K562 (cell line): Measurements from ENCODE around the gene NR3C1. TPM values are rescaled to one million over a fixed set of nuclear protein-coding genes. Genes with fewer than 3 reads are reported as not detected.

Experiments
- DMBX1 ChIP-seq: fragments of 250-450 bp; sonication (Bioruptor Pico); IDR thresholded peaks from 2 replicates; pipeline ENCODE4 v1.8.0; 2022; ENCODE audit warnings: inconsistent platforms, mild to moderate bottlenecking, moderate library complexity, borderline replicate concordance
- MAZ ChIP-seq, 2 experiments: fragments of 450-650 bp in 1 of 2; sonication (generic) in 1 of 2; formaldehyde crosslinking; IDR thresholded peaks in 1 of 2; conservative IDR thresholded peaks in 1 of 2; 2 replicates each; pipeline versions ENCODE4 v1.4.0 to v1.5.0; 2020; ENCODE audit warnings: mild to moderate bottlenecking in 1 of 2, missing genetic modification reagents in 1 of 2
- MIER1 ChIP-seq: fragments of 450-650 bp; IDR thresholded peaks from 2 replicates; pipeline ENCODE4 v1.6.1; 2016; ENCODE audit warnings: antibody characterized with exemption, mild to moderate bottlenecking, low read depth
- NCOA1 ChIP-seq: fragments of 450-650 bp; IDR thresholded peaks from 2 replicates; pipeline ENCODE4 v1.6.1; 2016; ENCODE audit warnings: low read depth
- NR1H2 ChIP-seq: sonication (generic); formaldehyde crosslinking; IDR thresholded peaks from 2 replicates; pipeline ENCODE4 v1.4.0; 2020; ENCODE audit warnings: mild to moderate bottlenecking, missing genetic modification reagents
- RBM34 ChIP-seq: fragments of 200-400 bp; formaldehyde crosslinking; IDR thresholded peaks from 2 replicates; pipeline ENCODE4 v1.6.1; 2018; ENCODE audit warnings: low read length, borderline replicate concordance; ENCODE audit not compliant: insufficient read depth
- SNAPC5 ChIP-seq: fragments of 250-450 bp; sonication (Bioruptor Pico); IDR thresholded peaks from 2 replicates; pipeline ENCODE4 v1.8.0; 2021; ENCODE audit warnings: moderate library complexity, mild to moderate bottlenecking, inconsistent platforms
- ZBTB49 ChIP-seq: sonication (generic); formaldehyde crosslinking; IDR thresholded peaks from 2 replicates; pipeline ENCODE4 v1.8.0; 2022; ENCODE audit warnings: missing genetic modification reagents, mild to moderate bottlenecking, borderline replicate concordance
- polyA plus RNA-seq, 8 experiments: library from polyadenylated mRNA; depleted of rRNA in 4 of 8; stranded (reverse) in 5 of 8; unstranded in 3 of 8; fragments of >200 nt; fragmentation: Nextera tagmentation in 2 of 8; fragmentation: Illumina TruSeq in 1 of 8; extraction: Ambion mirVana in 2 of 8; extraction: Trizol in 1 of 8; gene quantifications; 2 replicates each; pipeline versions ENCODE4 v1.2.1 to v1.2.3, GENCODE V29; 2011 to 2014; ENCODE audit warnings: inconsistent platforms in 1 of 8, missing spikeins in 1 of 8
- total RNA-seq, 7 experiments: library from RNA; depleted of rRNA in 6 of 7; stranded (reverse); fragments of >200 nt in 6 of 7; fragmentation: Illumina TruSeq in 2 of 7; extraction: Trizol in 2 of 7; gene quantifications; 2 replicates each; pipeline versions ENCODE4 v1.2.1 to v1.2.3, GENCODE V29; 2011 to 2021; ENCODE audit warnings: low replicate concordance in 1 of 7
- TF ChIP-seq, protein P1 (sequence below): fragments of 250-450 bp; sonication (Bioruptor Pico); IDR thresholded peaks from 2 replicates; pipeline ENCODE4 v1.5.1; 2021; ENCODE audit warnings: mild to moderate bottlenecking
- TF ChIP-seq, protein P2 (sequence below): fragments of 450-650 bp; formaldehyde crosslinking; IDR thresholded peaks from 2 replicates; pipeline ENCODE4 v1.4.0; 2020; ENCODE audit warnings: mild to moderate bottlenecking, moderate library complexity
- TF ChIP-seq, protein P3 (sequence below), 2 experiments: IDR thresholded peaks; 2 replicates each; pipeline ENCODE4 v1.6.1; 2012; ENCODE audit warnings: improper control_type of control experiment in 2 of 2, low read depth in 2 of 2, low read length in 2 of 2, borderline replicate concordance in 1 of 2

NR3C1 gene
- total and polyA plus RNA-seq, 9 of the 15 experiments (the other 6 are each of a cell fraction or from before 2014, with no cell fraction given) = 8.2 to 36.0 (median 15.0) TPM

DNA sequence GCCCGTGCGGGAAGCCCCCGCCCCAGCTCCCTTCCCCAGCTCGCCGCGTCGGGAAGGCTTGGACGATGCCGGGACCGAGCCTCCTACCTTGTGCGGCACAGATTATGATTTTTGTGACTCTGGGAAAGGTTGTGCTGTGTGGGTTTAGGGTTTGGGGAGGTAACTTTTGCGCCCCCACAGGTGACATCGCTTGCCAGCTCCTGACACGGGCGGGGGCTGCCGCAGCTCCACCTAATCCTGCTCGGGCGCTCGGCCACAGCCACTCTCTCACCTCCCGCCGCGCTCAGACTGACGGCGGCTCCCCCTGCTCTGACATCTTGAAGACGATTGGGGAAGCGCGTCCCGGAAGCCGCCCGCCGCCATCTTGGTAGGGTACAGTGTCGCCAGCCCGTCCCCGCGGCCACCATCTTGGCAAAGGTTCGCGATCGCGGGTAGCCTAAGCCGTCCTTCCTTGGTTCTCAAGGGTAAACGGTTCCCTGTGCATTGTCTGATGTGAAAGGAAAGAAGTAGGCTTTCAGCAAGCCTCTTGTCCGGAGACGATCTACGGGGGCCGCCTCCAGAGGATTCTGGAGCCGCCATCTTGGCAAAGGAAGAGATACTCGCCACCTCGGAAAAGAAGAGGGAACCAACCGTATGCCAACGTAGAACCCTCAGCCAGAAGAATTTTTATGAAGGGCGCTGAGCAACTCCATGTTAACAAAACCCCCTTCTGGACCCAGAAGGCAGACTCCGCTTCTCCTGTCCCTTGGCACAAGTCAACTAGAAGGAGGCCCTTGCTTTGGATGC is 1.8 kb upstream of the NR3C1 start (continued):
- peak; percentile 84 for TF ChIP-seq DMBX1 (CRISPR knock-in tag)
- no peak for TF ChIP-seq NCOA1
- TF ChIP-seq MIER1 = peak; percentile 67; the same call in 1 of the 2 replicates
- TF ChIP-seq RBM34 = no peak
- TF ChIP-seq NR1H2 (CRISPR knock-in tag) = no peak
- no peak for TF ChIP-seq ZBTB49
- TF ChIP-seq, protein P1, sequence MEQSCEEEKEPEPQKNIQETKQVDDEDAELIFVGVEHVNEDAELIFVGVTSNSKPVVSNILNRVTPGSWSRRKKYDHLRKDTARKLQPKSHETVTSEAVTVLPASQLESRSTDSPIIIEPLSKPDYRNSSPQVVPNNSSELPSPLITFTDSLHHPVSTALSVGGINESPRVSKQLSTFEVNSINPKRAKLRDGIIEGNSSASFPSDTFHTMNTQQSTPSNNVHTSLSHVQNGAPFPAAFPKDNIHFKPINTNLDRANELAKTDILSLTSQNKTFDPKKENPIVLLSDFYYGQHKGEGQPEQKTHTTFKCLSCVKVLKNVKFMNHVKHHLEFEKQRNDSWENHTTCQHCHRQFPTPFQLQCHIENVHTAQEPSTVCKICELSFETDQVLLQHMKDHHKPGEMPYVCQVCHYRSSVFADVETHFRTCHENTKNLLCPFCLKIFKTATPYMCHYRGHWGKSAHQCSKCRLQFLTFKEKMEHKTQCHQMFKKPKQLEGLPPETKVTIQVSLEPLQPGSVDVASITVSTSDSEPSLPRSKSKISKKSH (CRISPR knock-in tag) = no peak
- TF ChIP-seq MAZ (CRISPR knock-in tag; conservative IDR thresholded peaks at IDR 0.05 in 1 of 2, IDR thresholded peaks at IDR 0.05 in 1 of 2) = peak; percentile 5 to 63; a peak in 2 of 4 replicates
- TF ChIP-seq, protein P2, sequence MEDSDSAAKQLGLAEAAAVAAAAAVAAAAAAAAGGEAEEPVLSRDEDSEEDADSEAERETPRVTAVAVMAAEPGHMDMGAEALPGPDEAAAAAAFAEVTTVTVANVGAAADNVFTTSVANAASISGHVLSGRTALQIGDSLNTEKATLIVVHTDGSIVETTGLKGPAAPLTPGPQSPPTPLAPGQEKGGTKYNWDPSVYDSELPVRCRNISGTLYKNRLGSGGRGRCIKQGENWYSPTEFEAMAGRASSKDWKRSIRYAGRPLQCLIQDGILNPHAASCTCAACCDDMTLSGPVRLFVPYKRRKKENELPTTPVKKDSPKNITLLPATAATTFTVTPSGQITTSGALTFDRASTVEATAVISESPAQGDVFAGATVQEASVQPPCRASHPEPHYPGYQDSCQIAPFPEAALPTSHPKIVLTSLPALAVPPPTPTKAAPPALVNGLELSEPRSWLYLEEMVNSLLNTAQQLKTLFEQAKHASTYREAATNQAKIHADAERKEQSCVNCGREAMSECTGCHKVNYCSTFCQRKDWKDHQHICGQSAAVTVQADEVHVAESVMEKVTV (CRISPR knock-in tag) = no peak
- TF ChIP-seq SNAPC5 (CRISPR knock-in tag) = no peak
- TF ChIP-seq, protein P3, sequence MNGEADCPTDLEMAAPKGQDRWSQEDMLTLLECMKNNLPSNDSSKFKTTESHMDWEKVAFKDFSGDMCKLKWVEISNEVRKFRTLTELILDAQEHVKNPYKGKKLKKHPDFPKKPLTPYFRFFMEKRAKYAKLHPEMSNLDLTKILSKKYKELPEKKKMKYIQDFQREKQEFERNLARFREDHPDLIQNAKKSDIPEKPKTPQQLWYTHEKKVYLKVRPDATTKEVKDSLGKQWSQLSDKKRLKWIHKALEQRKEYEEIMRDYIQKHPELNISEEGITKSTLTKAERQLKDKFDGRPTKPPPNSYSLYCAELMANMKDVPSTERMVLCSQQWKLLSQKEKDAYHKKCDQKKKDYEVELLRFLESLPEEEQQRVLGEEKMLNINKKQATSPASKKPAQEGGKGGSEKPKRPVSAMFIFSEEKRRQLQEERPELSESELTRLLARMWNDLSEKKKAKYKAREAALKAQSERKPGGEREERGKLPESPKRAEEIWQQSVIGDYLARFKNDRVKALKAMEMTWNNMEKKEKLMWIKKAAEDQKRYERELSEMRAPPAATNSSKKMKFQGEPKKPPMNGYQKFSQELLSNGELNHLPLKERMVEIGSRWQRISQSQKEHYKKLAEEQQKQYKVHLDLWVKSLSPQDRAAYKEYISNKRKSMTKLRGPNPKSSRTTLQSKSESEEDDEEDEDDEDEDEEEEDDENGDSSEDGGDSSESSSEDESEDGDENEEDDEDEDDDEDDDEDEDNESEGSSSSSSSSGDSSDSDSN (IDR thresholded peaks at IDR 0.05; ENCODE audit: borderline replicate concordance in 1 of 2, low read depth in 2 of 2, low read length in 2 of 2) = 0 out of 4 replicates have a peak, but pooled peaks of 1 of the 2 experiments have one; percentile 47
